ENCODE data around the gene HSPA12B. TPM values are rescaled to one million over a fixed set of nuclear protein-coding genes. Genes with fewer than 3 reads are reported as not detected.

HSPA12B gene
- total and polyA plus RNA-seq, 2 donors (not counting 3 experiments of a cell fraction or from before 2014, with no cell fraction given) = 3.7 to 6.6 TPM

DNA sequence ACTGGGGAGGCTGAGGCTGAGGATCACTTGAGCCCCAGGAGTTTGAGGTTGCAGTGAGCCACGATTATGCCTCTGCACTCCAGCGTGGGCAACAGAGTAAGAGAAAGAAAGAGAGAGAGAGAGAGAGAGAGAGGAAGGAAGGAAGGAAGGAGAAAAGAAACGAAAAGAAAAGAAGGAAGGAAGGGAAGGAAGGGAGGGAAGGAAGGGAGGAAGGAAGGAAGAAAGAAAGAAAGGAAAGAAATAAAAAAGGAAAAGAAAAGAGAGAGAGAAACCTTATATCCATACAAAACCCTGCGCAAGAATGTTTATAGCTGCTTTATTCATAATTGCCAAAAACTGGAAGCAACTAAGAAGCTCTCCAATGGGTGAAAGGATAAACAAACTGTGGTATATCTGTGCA, 8.1 kb upstream of the HSPA12B start:
- intact Hi-C loops (cut with micrococcal nuclease) = no loop called here

More for the DNA sequence above, 8.1 kb upstream of the HSPA12B start:
- H4K20me1 ChIP-seq (replicated peaks; ENCODE audit: control insufficient read depth, extremely low read depth, insufficient read depth, low read length) = no peaks in the 10 kb centered on the region
- no peaks in the 10 kb centered on the region for H3K36me3 ChIP-seq (ENCODE audit: control insufficient read depth in 2 of 2, extremely low read depth in 1 of 2, insufficient read depth in 2 of 2, low read length in 2 of 2)
- no peak overlapping the region for H3K27ac ChIP-seq (ENCODE audit: insufficient read depth, low read depth, low read length)
- FAIRE-seq (no peak), DNase-seq (ENCODE audit: low read depth, low spot score) (no peak)
- H3K27me3 ChIP-seq (ENCODE audit: control insufficient read depth in 2 of 2, insufficient read depth in 2 of 2, low read length in 2 of 2) = peaks cover 12% of the 10 kb centered on the region in 2 experiments
- no peaks in the 10 kb centered on the region for H3K9me3 ChIP-seq (replicated peaks; ENCODE audit: control insufficient read depth, insufficient read depth, low read length)
- H3K9me1 ChIP-seq (replicated peaks; ENCODE audit: control insufficient read depth, extremely low read depth, insufficient read depth, low read length) = no peaks in the 10 kb centered on the region
- H3K9ac ChIP-seq (replicated peaks; ENCODE audit: extremely low read depth, insufficient read depth, low read length) = no peak overlapping the region
- POLR2A ChIA-PET = no interaction called here
- CTCF ChIA-PET = interaction anchor here (1.2 to 2.1 kb wide), 4 partner anchors 9 to 28 kb away, joined by 3 to 9 read pairs (median 4); no protein-coding TSS in a partner anchor
- TF ChIP-seq, protein P1, sequence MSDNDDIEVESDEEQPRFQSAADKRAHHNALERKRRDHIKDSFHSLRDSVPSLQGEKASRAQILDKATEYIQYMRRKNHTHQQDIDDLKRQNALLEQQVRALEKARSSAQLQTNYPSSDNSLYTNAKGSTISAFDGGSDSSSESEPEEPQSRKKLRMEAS (IDR thresholded peaks at IDR 0.05; ENCODE audit: insufficient read depth, insufficient read length) = no peak
- TF ChIP-seq FOS (IDR thresholded peaks at IDR 0.05; ENCODE audit: borderline replicate concordance, insufficient read depth, low read length) (no peak), POLR2AphosphoS5 (IDR thresholded peaks at IDR 0.05; ENCODE audit: insufficient read depth, low read depth, low read length) (no peak), JUN (IDR thresholded peaks at IDR 0.05; ENCODE audit: borderline replicate concordance, insufficient read depth, insufficient read length, low read depth) (no peak), EZH2 (IDR thresholded peaks at IDR 0.05; ENCODE audit: borderline replicate concordance, low read depth, low read length, severe bottlenecking) (no peak), POLR2A (IDR thresholded peaks at IDR 0.05; ENCODE audit: low read depth, low read length) (no peak), GATA2 (IDR thresholded peaks at IDR 0.05; ENCODE audit: insufficient read depth, insufficient read length, low read depth, low read length) (no peak), MYC (IDR thresholded peaks at IDR 0.05; ENCODE audit: low read depth, low read length) (no peak), CTCF (IDR thresholded peaks at IDR 0.05; ENCODE audit: extremely low read depth in 1 of 2, insufficient read depth in 1 of 2, low read depth in 1 of 2, low read length in 2 of 2) (no peak)
- dilution Hi-C loops (cut with MboI; ENCODE audit: extremely low pct_ligation_motif_present, low sequenced_read_pairs) = no loop called here
- no peaks in the 10 kb centered on the region for H3K79me2 ChIP-seq (ENCODE audit: control insufficient read depth, insufficient read depth, low read length)
- no peak overlapping the region for H3K4me2 ChIP-seq (ENCODE audit: insufficient read depth, low read length)
- H3K4me1 ChIP-seq (ENCODE audit: control insufficient read depth, extremely low read depth, insufficient read depth, low read length) = no peaks in the 10 kb centered on the region
- no peak overlapping the region for H3K4me3 ChIP-seq (replicated peaks in 1 of 3; ENCODE audit: insufficient read depth in 1 of 3, low read depth in 1 of 3, low read length in 3 of 3)
- H2AFZ ChIP-seq (ENCODE audit: low read depth, low read length) = no peak overlapping the region
- no TSS peak for BruUV-seq (replicated peaks)
